Heart right ventricle (tissue), 16 donors: ENCODE measurements around the gene ELFN1. TPM values are rescaled to one million over a fixed set of nuclear protein-coding genes. Genes with fewer than 3 reads are reported as not detected.

Experiments
- ATAC-seq, 8 donors: fragments of 200-7000 bp; cut with Tn5 transposase; one replicate each; pipeline ENCODE4 v1.9.1; 2020; ENCODE audit warnings: mild to moderate bottlenecking in 8 of 8, moderate library complexity in 8 of 8, moderate number of reproducible peaks in 1 of 8
- DNase-seq, 2 donors: peaks; one replicate each; pipeline ENCODE4 v3.0.0-alpha.2; 2020
- H3K27ac ChIP-seq, 10 donors: fragments of 200-600 bp; sonication (generic) in 2 of 10; one replicate each; pipeline versions ENCODE4 v1.5.0 to v1.8.0; 2020 to 2022; ENCODE audit warnings: mild to moderate bottlenecking in 3 of 10
- H3K27me3 ChIP-seq, 7 donors: fragments of 200-600 bp; one replicate each; pipeline ENCODE4 v1.8.0; 2021 to 2022; ENCODE audit warnings: mild to moderate bottlenecking in 2 of 7
- H3K36me3 ChIP-seq, 9 donors: fragments of 200-600 bp; sonication (generic) in 1 of 9; one replicate each; pipeline versions ENCODE4 v1.5.0 to v1.8.0; 2020 to 2022; ENCODE audit warnings: mild to moderate bottlenecking in 2 of 9
- H3K4me1 ChIP-seq, 9 donors: fragments of 200-600 bp; sonication (generic) in 1 of 9; one replicate each; pipeline versions ENCODE4 v1.5.0 to v1.8.0; 2020 to 2022; ENCODE audit warnings: mild to moderate bottlenecking in 4 of 9
- H3K4me3 ChIP-seq, 10 donors: fragments of 200-600 bp; sonication (generic) in 2 of 10; one replicate each; pipeline versions ENCODE4 v1.5.0 to v1.8.0; 2020 to 2022; ENCODE audit warnings: mild to moderate bottlenecking in 7 of 10, moderate library complexity in 2 of 10
- H3K9me3 ChIP-seq, 11 donors: fragments of 200-600 bp in 10 of 11; sonication (generic) in 2 of 11; one replicate each; pipeline versions ENCODE4 v1.5.0 to v1.8.0; 2013 to 2022; ENCODE audit warnings: mild to moderate bottlenecking in 2 of 11, control low read depth in 1 of 11, moderate library complexity in 1 of 11
- WGBS, 2 donors: extraction: QIAGEN DNeasy Blood & Tissue Kit; methylation state at CpG; one replicate each; pipeline ENCODE4 v1.1.7; 2013; ENCODE audit warnings: inconsistent platforms in 1 of 2; 5-methylcytosine and 5-hydroxymethylcytosine counted together
- intact Hi-C, 10 donors: fragments of 100-400 bp; cut with DNase I; formaldehyde crosslinking; loops; one replicate each; pipeline versions ENCODE4 v1.11.1 to v1.14.2; 2022
- polyA plus RNA-seq, 2 donors: library from polyadenylated mRNA; stranded (reverse); fragments of 200-250 nt; gene quantifications; one replicate each; pipeline ENCODE4 v1.2.3, GENCODE V29; 2013
- total RNA-seq, 10 donors: library from RNA; stranded (reverse); fragmentation: NEBNext Ultra II Directional in 3 of 10; extraction: Animal tissue kit (Norgen Biotek cat#: 25700) in 3 of 10; gene quantifications; one replicate each; pipeline versions ENCODE4 v1.2.1 to v1.2.4, GENCODE V29; 2021 to 2023
- TF ChIP-seq, protein P1 (sequence below), 9 donors: fragments of 200-600 bp; sonication (generic) in 2 of 9; IDR thresholded peaks; one replicate each; pipeline versions ENCODE4 v1.5.0 to v1.8.0; 2021 to 2022; ENCODE audit warnings: antibody characterized with exemption in 9 of 9, mild to moderate bottlenecking in 5 of 9, moderate library complexity in 1 of 9
- donor health status: Arrhythmogenic right ventricular cardiomyopathy.
- donor health status: ischemic (EF 13 %, LVEDD 7.1; RV severe dilation, severe dysfunction).
- donor health status: healthy with polysubstance abuse.
- donor health status: DM: no; HTN: yes; CAD: no.
- donor health status: DM: no; HTN: no; CAD: no.
- donor health status: ischemic (EF 25% LVEDD 6.9; RV normal size, moderate dysfunction).
- donor health status: ischemic (EF 25% LVEDD 5.7; RV mildly dilated, moderate dysfunction).
- donor health status: healthy.
- donor health status: DM: yes; HTN: yes; CAD: no.
- donor health status: Ischemic cardiomyopathy.
- donor health status: ischemic (EF 35%, LVEDD 5.7; RV mildly dilated, moderate dysfunction).
- donor health status: nonischemic (EF 11% LVEDD 7.7; RV severe dilation, severe dysfunction).
- donor health status: DM: yes; HTN: yes; CAD: no.
- donor health status: PGD.
- donor health status: ischemic (EF 29% LVEDD 5.4; RV normal size, mild dysfunction).
- donor health status: nonischemic (EF 23%, LVEDD 6.1; RV moderate dilation, normal function).

ELFN1 gene
- total and polyA plus RNA-seq, 12 donors, result 3.0 to 9.5 (median 6.0) TPM

DNA sequence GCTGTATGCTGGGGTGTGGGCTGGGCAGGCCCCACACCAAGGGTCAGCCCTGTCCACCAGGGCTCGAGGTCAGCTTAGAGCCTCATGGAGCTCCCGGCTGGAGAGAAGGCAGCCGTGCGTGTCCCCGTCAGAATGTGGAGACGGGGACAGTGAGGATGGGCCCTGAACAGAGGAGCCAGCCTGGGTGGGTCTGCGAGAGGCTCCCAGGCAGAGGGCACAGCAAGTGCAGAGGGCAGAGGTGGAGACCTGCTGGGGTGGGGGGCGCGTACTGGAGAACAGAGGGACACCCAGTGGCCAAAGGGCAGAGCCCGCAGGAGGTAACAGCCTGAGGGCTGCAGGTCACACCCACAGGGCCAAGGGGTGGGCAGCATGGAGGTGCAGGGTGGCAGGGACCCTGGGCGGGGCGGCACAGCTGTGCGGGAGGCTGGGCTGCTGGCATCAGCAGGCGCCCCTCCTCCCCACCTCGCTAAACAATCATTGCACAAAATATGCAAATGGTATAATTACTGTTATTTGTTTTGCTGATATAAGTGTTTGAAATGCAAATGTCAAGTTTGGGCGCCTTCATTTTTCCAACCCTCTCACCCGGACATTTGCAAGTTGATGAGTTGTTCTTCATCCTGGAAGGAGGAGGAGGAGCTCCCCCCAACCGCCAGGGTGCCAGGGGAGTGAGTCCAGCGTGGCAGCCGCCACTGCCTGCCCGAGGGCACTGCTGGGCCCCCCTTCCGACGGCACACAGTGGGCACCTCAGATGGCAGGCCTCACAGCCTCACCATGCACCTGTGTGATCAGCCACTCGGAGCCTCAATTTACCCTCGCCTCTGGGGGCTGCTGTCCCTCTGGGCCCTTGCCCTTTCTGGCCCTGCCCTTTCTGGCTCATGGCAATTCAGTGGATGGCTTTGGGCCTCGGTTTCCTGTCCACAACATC is 35.0 kb downstream of the ELFN1 start:
- intact Hi-C loops, result no loop called here
- peaks cover 0 to 12% (median 0%) of the 10 kb centered on the region in 9 donors for H3K36me3 ChIP-seq
- 80 to 85% methylated on average over 26 of the region's 26 CpGs for WGBS, 2 donors
- peak in 1 of 8 donors; percentile 15 for ATAC-seq
- H3K4me3 ChIP-seq, result no peak overlapping the region
- TF ChIP-seq, protein P1, sequence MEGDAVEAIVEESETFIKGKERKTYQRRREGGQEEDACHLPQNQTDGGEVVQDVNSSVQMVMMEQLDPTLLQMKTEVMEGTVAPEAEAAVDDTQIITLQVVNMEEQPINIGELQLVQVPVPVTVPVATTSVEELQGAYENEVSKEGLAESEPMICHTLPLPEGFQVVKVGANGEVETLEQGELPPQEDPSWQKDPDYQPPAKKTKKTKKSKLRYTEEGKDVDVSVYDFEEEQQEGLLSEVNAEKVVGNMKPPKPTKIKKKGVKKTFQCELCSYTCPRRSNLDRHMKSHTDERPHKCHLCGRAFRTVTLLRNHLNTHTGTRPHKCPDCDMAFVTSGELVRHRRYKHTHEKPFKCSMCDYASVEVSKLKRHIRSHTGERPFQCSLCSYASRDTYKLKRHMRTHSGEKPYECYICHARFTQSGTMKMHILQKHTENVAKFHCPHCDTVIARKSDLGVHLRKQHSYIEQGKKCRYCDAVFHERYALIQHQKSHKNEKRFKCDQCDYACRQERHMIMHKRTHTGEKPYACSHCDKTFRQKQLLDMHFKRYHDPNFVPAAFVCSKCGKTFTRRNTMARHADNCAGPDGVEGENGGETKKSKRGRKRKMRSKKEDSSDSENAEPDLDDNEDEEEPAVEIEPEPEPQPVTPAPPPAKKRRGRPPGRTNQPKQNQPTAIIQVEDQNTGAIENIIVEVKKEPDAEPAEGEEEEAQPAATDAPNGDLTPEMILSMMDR (IDR thresholded peaks at IDR 0.05), result no peak
- H3K4me1 ChIP-seq, result no peaks in the 10 kb centered on the region
- DNase-seq, result no peak
- peaks cover 0 to 37% (median 14%) of the 10 kb centered on the region in 11 donors for H3K9me3 ChIP-seq
- no peaks in the 10 kb centered on the region for H3K27me3 ChIP-seq
- no peak overlapping the region for H3K27ac ChIP-seq

DNA sequence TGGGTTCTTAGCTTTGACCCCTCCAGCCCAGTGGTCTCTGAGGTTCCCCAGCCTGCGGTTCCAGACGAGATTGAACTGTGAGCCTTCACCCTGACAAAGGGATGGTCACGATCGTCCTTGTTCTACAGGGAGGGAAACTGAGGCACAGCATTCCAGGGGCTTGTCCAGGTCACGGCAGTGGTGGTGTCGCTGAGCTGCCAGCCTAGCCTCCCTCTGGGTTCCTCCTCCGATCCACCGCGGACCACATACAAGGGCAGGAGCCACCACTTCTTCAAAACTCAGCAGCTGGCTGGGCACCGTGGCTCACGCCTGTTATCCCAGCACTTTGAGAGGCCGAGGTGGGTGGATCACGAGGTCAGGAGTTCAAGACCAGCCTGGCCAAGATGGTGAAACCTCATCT is 35.8 kb downstream of the ELFN1 start:
- H3K9me3 ChIP-seq, result peaks cover 0 to 38% (median 14%) of the 10 kb centered on the region in 11 donors
- no peaks in the 10 kb centered on the region for H3K4me1 ChIP-seq
- no peak for ATAC-seq
- WGBS, 2 donors, result 89 to 90% methylated on average over 13 of the region's 13 CpGs
- no peaks in the 10 kb centered on the region for H3K27me3 ChIP-seq
- peaks cover 0 to 13% (median 0%) of the 10 kb centered on the region in 9 donors for H3K36me3 ChIP-seq
- TF ChIP-seq, protein P1 (IDR thresholded peaks at IDR 0.05), result no peak
- DNase-seq, result no peak
- no peak overlapping the region for H3K27ac ChIP-seq
- no peak overlapping the region for H3K4me3 ChIP-seq
- intact Hi-C loops, result no loop called here

DNA sequence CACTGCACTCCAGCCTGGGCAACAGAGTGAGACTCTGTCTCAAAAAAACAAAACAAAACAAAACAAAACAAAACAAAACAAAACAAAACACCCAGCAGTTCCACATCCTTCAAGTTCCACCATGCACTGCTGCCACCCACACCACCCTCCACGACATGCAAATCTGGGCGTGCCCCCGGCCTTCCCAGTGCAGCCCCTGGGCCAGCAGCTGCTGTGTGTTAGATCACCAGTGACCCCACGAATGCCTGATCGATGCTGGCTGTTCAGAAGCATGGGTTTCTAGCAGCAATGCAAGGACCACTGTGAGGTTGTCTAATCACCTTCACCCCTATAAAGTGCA is 36.3 kb downstream of the ELFN1 start:
- Histone ChIP-seq H3K4me1 (no peaks in the 10 kb centered on the region), H3K4me3 (no peak overlapping the region), H3K36me3 (peaks cover 0 to 13% (median 0%) of the 10 kb centered on the region in 9 donors), H3K27me3 (no peaks in the 10 kb centered on the region), H3K27ac (no peak overlapping the region), H3K9me3 (peaks cover 0 to 36% (median 14%) of the 10 kb centered on the region in 11 donors)
- intact Hi-C loops, result no loop called here
- DNase-seq, result no peak
- WGBS, 2 donors, result 84% methylated on average over 5 of the region's 5 CpGs
- no peak for ATAC-seq
- TF ChIP-seq, protein P1 (IDR thresholded peaks at IDR 0.05), result no peak

DNA sequence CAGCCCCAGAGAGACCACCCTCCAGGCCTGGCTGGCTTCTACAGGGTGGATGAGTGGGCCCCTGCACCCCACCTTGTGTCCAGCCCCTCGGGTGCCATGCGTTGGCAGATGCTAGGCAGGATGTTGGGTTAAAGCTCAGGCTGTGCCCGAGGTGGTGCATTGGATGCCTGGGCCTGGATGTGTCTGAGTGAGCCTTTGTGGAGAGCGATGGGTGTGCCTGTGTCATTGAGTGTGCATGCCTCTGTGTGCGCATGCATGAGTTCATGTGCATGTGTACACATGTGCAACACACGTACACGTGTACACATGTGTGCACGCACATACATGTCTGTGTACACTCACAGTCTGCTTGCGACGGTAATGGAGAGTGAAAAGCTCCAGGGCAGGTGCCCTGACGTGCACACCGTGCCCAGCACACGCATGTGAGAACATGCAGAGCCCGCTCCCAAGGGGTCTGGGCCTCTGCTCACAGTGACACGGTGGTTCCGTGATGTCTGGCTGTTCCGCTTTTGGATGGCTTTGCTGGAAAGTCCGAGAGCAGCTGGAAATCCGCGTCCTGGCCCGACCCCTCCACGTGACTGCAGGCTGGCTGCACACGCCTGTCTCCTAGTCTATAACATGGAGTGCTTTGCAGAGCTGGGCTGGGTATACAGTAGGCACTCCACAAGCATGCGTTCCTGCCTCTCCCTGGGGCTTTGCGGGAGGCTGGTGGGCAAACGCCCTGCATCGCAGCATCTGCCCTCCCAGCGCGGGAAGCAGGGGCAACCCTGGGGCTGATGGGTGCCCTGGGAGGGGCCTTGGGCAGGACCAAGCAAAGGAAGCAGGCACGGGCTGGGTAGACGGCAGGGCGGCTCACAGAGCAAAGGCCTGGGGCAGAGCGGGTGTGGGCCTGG is 36.9 kb downstream of the ELFN1 start:
- DNase-seq (no peak), ATAC-seq (peak in 4 of 8 donors; percentile 19 to 34 (median 24))
- intact Hi-C loops, result no loop called here
- Histone ChIP-seq H3K4me3 (no peak overlapping the region), H3K27ac (no peak overlapping the region), H3K4me1 (no peaks in the 10 kb centered on the region), H3K27me3 (no peaks in the 10 kb centered on the region), H3K9me3 (peaks cover 0 to 30% (median 14%) of the 10 kb centered on the region in 11 donors), H3K36me3 (peaks cover 0 to 13% (median 0%) of the 10 kb centered on the region in 9 donors)
- TF ChIP-seq, protein P1 (IDR thresholded peaks at IDR 0.05), result no peak
- WGBS, 2 donors, result 87 to 88% methylated on average over 33 of the region's 33 CpGs
